ENCODE results near the gene ST3GAL5. TPM values are rescaled to one million over a fixed set of nuclear protein-coding genes. Genes with fewer than 3 reads are reported as not detected.

Gene ST3GAL5
- total RNA-seq, 4 donors from 2014 or later, result 139 to 199 (median 156) TPM

GRCh38 chr2:85929096-85930050, 40.6 kb upstream of the ST3GAL5 start:
- H3K4me1 ChIP-seq, result peaks cover 26 to 55% of the 10 kb centered on the region in 2 donors
- 60 to 67% methylated on average over 12 to 18 of the region's 19 CpGs for WGBS, 2 donors
- H3K27me3 ChIP-seq, result no peaks in the 10 kb centered on the region
- intact Hi-C loops (cut with DNase I), result no loop called here
- TF ChIP-seq POLR2A (IDR thresholded peaks at IDR 0.05) (no peak), CTCF (IDR thresholded peaks at IDR 0.05) (no peak)
- peak overlapping the region; percentile 75 to 91 (median 79) for H3K27ac ChIP-seq
- peak; percentile 65 to 76 for DNase-seq
- no peaks in the 10 kb centered on the region for H3K36me3 ChIP-seq
- H3K4me3 ChIP-seq (replicated peaks in 1 of 3), result no peak overlapping the region
- no peaks in the 10 kb centered on the region for H3K9me3 ChIP-seq

- 81 to 97% methylated on average over 7 to 8 of the region's 9 CpGs for WGBS, 2 donors
- Histone ChIP-seq H3K27ac (peak overlapping the region; percentile 20 to 79 (median 56)), H3K4me3 (replicated peaks in 1 of 3) (no peak overlapping the region), H3K9me3 (no peaks in the 10 kb centered on the region), H3K36me3 (no peaks in the 10 kb centered on the region), H3K4me1 (peaks cover 32 to 58% of the 10 kb centered on the region in 2 donors), H3K27me3 (no peaks in the 10 kb centered on the region)
- TF ChIP-seq POLR2A (IDR thresholded peaks at IDR 0.05), result no peak
- no peak for TF ChIP-seq CTCF (IDR thresholded peaks at IDR 0.05)
- DNase-seq, result no peak
- intact Hi-C loops (cut with DNase I), result no loop called here
Observed at GRCh38 chr2:85926931-85927661, 38.3 kb upstream of the ST3GAL5 start.

- H3K9me3 ChIP-seq, result no peaks in the 10 kb centered on the region
- H3K36me3 ChIP-seq, result no peaks in the 10 kb centered on the region
- intact Hi-C loops (cut with DNase I), result no loop called here
- no peak overlapping the region for H3K4me3 ChIP-seq (replicated peaks in 1 of 3)
- WGBS, 2 donors, result 66 to 76% methylated on average over 5 of the region's 5 CpGs
- no peak for DNase-seq
- H3K4me1 ChIP-seq, result peaks cover 35 to 64% of the 10 kb centered on the region in 2 donors
- no peaks in the 10 kb centered on the region for H3K27me3 ChIP-seq
- TF ChIP-seq POLR2A (IDR thresholded peaks at IDR 0.05) (no peak), CTCF (IDR thresholded peaks at IDR 0.05) (no peak)
- peak overlapping the region in 2 of 3 donors; percentile 56 to 79 for H3K27ac ChIP-seq
Observed at GRCh38 chr2:85926526-85926925, 37.7 kb upstream of the ST3GAL5 start.

GRCh38 chr2:85925216-85925671, 36.5 kb upstream of the ST3GAL5 start:
- no peak for TF ChIP-seq CTCF (IDR thresholded peaks at IDR 0.05)
- TF ChIP-seq POLR2A (IDR thresholded peaks at IDR 0.05), result no peak
- peaks cover 37 to 63% of the 10 kb centered on the region in 2 donors for H3K4me1 ChIP-seq
- peak overlapping the region; percentile 79 to 89 (median 88) for H3K27ac ChIP-seq
- 62 to 84% methylated on average over 2 of the region's 2 CpGs for WGBS, 2 donors
- no peak overlapping the region for H3K4me3 ChIP-seq (replicated peaks in 1 of 3)
- H3K9me3 ChIP-seq, result no peaks in the 10 kb centered on the region
- H3K36me3 ChIP-seq, result no peaks in the 10 kb centered on the region
- no peaks in the 10 kb centered on the region for H3K27me3 ChIP-seq
- intact Hi-C loops (cut with DNase I), result no loop called here
- peak in 1 of 2 donors; percentile 55 for DNase-seq
